Loucy (cell line): ENCODE data around the gene TRNT1.

Experiments used
- CTCF ChIP-seq: fragments of 200-600 bp; sonication (generic); conservative IDR thresholded peaks from 2 replicates; pipeline ENCODE4 v1.5.1; 2014; ENCODE audit warnings: mild to moderate bottlenecking, antibody characterized with exemption, low read length
- EZH2phosphoT487 ChIP-seq: fragments of 200-600 bp; IDR thresholded peaks from 2 replicates; pipeline ENCODE4 v1.6.1; 2018; ENCODE audit warnings: antibody characterized with exemption, mild to moderate bottlenecking, moderate library complexity, borderline replicate concordance

- TF ChIP-seq CTCF (no peak), EZH2phosphoT487 (no peak)
These were observed 62.5 kb downstream of the TRNT1 start for GRCh38 chr3:3189102-3189727.
